Type B pancreatic cell (in vitro differentiated cells): Measurements from ENCODE around the gene KRTAP2-1. TPM values are rescaled to one million over a fixed set of nuclear protein-coding genes. Genes with fewer than 3 reads are reported as not detected.

Source experiments
- DNase-seq: peaks from one replicate; pipeline ENCODE4 v3.0.0; 2021; ENCODE audit warnings: mixed read lengths; ENCODE audit not compliant: unreplicated experiment; ENCODE audit errors: extremely low spot score
- H3K27ac Mint-ChIP-seq: 2 replicates; pipeline ENCODE4 v1.8.0; 2021; ENCODE audit warnings: mild to moderate bottlenecking, mixed read lengths
- H3K27me3 Mint-ChIP-seq: 2 replicates; pipeline ENCODE4 v1.8.0; 2021; ENCODE audit warnings: mixed read lengths
- H3K36me3 Mint-ChIP-seq: 2 replicates; pipeline ENCODE4 v1.8.0; 2021; ENCODE audit warnings: mixed read lengths
- H3K4me1 Mint-ChIP-seq: one replicate; pipeline ENCODE4 v1.8.0; 2021; ENCODE audit warnings: mixed read lengths; ENCODE audit not compliant: unreplicated experiment
- H3K4me3 Mint-ChIP-seq: 2 replicates; pipeline ENCODE4 v1.8.0; 2021; ENCODE audit warnings: mild to moderate bottlenecking, mixed read lengths
- H3K9me3 Mint-ChIP-seq: 2 replicates; pipeline ENCODE4 v1.8.0; 2021; ENCODE audit warnings: mixed read lengths
- total RNA-seq: library from RNA; stranded (reverse); gene quantifications from 2 replicates; pipeline ENCODE4 v1.2.1, GENCODE V29; 2021; ENCODE audit warnings: low replicate concordance
- TF ChIP-seq, protein P1 (sequence below): fragments of 200-600 bp; sonication (generic); conservative IDR thresholded peaks from 2 replicates; pipeline ENCODE4 v1.5.0; 2021; ENCODE audit warnings: antibody characterized with exemption, mild to moderate bottlenecking

The KRTAP2-1 gene
- total RNA-seq, 1 donor from 2014 or later: not detected

DNA sequence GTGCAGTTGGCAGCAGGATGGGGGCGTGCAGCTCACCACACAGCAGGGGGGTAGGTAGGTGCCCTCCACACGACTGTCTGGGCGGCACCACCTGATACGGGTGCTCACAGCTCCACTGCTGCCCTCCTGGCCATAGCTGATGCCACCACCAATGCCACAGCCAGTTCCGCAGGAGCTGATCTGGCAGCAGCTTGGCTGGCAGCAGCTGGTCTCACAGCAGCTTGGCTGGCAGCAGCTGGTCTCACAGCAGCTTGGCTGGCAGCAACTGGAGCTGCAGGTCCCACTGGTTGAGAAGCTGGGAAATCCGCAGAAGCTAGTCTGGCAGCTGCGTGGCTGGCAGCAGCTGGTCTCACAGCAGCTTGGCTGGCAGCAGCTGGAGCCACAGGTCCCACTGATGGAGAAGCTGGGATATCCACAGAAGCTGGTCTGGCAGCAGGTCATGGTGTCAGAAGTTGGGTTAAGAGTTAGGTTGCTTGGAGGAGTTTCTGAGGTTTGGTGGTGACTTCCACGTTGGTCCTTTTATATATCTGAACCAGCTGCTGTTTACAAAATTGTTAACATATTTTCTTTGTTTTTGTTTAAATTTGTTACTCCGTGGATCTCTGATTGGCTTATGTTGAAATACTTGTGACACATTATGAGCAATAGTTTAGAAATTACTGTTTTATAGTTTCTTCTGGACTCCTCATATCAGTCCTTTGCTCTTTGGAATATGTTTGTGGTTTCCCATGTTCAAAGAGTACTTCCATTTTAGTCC is 20.2 kb downstream of the KRTAP2-1 start, which contains the start of gene KRTAP1-5:
Gene KRTAP1-5 (minus strand): TSS at position 494 of the 757 bp plus-strand sequence. CDS start 53 bp downstream, at position 441.
- Mint-ChIP-seq H3K4me3 (no peak within 1 kb of the TSS), H3K27me3 (no peaks in the 10 kb centered on the region), H3K4me1 (no peaks in the 10 kb centered on the region), H3K36me3 (peaks cover 3% of the 10 kb centered on the region), H3K27ac (no peak within 1 kb of the TSS), H3K9me3 (no peaks in the 10 kb centered on the region)
- TF ChIP-seq, protein P1, sequence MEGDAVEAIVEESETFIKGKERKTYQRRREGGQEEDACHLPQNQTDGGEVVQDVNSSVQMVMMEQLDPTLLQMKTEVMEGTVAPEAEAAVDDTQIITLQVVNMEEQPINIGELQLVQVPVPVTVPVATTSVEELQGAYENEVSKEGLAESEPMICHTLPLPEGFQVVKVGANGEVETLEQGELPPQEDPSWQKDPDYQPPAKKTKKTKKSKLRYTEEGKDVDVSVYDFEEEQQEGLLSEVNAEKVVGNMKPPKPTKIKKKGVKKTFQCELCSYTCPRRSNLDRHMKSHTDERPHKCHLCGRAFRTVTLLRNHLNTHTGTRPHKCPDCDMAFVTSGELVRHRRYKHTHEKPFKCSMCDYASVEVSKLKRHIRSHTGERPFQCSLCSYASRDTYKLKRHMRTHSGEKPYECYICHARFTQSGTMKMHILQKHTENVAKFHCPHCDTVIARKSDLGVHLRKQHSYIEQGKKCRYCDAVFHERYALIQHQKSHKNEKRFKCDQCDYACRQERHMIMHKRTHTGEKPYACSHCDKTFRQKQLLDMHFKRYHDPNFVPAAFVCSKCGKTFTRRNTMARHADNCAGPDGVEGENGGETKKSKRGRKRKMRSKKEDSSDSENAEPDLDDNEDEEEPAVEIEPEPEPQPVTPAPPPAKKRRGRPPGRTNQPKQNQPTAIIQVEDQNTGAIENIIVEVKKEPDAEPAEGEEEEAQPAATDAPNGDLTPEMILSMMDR: no peak
- DNase-seq: no peak

DNA sequence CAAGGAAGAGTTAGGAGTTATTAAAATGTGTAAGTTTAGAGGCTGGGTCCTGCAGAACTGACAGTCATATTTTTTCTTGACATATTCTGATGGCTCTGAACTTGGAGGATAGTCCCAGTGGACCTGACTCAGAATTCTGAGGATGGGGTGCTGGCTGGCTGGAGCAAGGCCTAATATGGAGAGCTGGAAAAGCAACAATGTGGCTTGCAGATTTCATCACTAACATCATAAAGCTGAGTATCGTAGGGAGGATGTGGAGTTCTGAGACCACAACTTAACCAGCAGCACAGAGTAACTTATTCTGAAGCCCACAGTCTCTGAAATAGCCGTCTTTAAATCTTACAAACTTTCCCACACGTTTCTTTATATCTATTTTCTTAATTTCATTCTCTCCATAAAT is 22.4 kb downstream of the KRTAP2-1 start:
- DNase-seq: no peak
- Mint-ChIP-seq H3K36me3 (peaks cover 3% of the 10 kb centered on the region), H3K27me3 (no peaks in the 10 kb centered on the region), H3K4me3 (no peak overlapping the region), H3K9me3 (no peaks in the 10 kb centered on the region), H3K27ac (no peak overlapping the region), H3K4me1 (no peaks in the 10 kb centered on the region)
- TF ChIP-seq, protein P1: no peak

DNA sequence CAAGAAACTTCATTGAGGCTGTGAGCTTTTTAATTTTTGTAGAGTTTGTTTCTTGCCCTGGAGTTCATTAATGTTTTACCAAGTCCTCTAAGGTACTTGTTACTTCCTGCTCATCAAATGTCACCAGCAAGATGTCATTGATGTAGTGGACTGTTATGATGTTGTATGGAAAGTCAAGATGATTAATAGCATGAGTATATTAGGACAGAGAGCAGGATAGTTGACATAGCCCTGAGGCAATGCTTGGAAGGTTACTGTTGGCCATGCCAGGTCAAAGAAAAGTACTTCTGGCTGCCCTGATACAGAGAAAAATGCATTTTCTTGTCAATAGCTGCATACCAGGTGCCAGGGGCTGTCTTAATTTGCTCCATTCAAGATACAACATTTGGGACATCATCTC is 26.8 kb downstream of the KRTAP2-1 start:
- no peak for DNase-seq
- no peaks in the 10 kb centered on the region for H3K4me1 Mint-ChIP-seq
- no peak overlapping the region for H3K27ac Mint-ChIP-seq
- H3K4me3 Mint-ChIP-seq: no peak overlapping the region
- no peaks in the 10 kb centered on the region for H3K9me3 Mint-ChIP-seq
- no peaks in the 10 kb centered on the region for H3K27me3 Mint-ChIP-seq
- H3K36me3 Mint-ChIP-seq: peaks cover 3% of the 10 kb centered on the region
- TF ChIP-seq, protein P1: no peak

DNA sequence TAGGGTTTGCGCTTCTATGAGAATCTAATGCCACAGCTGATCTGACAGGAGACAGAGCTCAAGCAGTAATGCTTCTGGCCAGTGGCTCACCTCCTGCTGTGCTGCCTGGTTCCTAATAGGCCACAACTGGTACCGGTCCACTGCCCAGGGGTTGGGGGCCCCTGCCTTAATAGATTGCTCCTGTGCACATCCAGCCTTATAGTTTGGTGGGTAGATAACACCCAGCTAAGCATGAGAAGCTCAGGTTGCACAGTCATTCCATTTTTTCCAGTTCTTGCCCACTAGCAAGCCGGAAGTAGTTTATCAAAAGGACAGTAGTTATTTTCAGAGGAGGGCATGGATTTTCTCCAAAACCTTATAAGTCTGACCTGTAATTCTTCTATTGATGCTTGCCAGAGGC is 27.7 kb downstream of the KRTAP2-1 start:
- H3K4me3 Mint-ChIP-seq: no peak overlapping the region
- no peaks in the 10 kb centered on the region for H3K4me1 Mint-ChIP-seq
- H3K9me3 Mint-ChIP-seq: no peaks in the 10 kb centered on the region
- H3K27me3 Mint-ChIP-seq: no peaks in the 10 kb centered on the region
- TF ChIP-seq, protein P1: no peak
- H3K36me3 Mint-ChIP-seq: peaks cover 3% of the 10 kb centered on the region
- DNase-seq: no peak
- no peak overlapping the region for H3K27ac Mint-ChIP-seq

DNA sequence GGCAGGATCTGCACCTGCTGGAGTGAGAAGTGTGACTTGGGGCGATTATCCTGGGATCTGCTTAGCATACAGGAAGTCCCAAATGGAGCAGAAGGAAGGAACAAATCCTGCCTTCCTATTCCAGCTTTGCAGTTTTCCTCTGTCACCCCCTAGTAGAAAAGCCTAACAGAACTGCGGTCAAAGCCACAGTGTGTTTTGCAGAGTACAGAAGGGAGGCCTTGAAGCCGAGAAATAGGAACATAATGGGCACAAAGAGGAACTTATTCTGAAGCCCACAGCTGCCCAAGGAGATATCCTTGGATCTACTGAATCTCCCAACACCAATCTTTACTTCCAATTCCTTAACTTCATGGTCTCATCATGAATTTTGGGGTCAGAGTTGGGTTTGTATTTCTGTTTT is 28.6 kb downstream of the KRTAP2-1 start:
- Mint-ChIP-seq H3K27ac (no peak overlapping the region), H3K9me3 (no peaks in the 10 kb centered on the region), H3K4me1 (no peaks in the 10 kb centered on the region), H3K36me3 (peaks cover 3% of the 10 kb centered on the region), H3K4me3 (no peak overlapping the region), H3K27me3 (no peaks in the 10 kb centered on the region)
- TF ChIP-seq, protein P1: no peak
- no peak for DNase-seq
